Measurements from ENCODE around the gene LRRK2. TPM values are rescaled to one million over a fixed set of nuclear protein-coding genes. Genes with fewer than 3 reads are reported as not detected.

Gene LRRK2
- polyA plus RNA-seq, 4 donors: 0.22 to 1.7 (median 0.99) TPM

DNA sequence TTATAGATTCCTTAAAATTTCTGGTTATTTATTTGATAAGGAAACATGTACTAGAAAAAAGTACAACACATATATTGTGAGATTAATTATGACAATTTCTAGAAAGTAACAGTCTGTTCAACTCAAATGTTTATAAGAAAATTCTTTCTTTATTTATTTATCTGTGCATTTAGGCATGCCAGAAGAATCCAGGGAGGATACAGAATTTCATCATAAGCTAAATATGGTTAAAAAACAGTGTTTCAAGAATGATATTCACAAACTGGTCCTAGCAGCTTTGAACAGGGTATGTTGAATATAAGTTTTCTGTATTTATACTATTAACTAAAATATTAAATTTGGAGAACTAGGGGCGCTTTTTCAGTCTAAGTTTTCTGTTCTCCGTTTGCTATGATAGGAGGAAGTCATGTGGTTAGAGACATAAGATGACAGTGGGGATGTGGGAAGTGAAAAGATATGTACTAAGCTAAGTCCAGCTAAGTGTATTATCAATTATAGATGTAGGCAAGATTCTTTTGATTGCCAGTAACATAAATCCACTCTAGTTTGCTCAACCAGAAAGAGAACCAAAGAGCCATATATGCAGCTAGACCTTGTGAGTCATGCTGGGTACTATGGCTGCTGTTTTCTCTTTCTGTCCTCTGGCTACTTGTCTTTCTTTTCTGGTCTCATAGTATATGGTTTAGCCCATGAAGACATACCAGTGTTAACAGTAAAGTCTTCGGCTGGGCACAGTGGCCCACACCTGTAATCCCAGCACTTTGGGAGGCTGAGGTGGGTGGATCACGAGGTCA, 39.0 kb downstream of the LRRK2 start:
- H3K4me3 ChIP-seq (ENCODE audit: low read depth in 1 of 3, low read length in 3 of 3): no peak overlapping the region
- H3K4me1 ChIP-seq (ENCODE audit: control insufficient read depth in 3 of 3, insufficient read depth in 2 of 3, low read depth in 1 of 3, low read length in 2 of 3): no peaks in the 10 kb centered on the region
- no peak for DNase-seq
- no peaks in the 10 kb centered on the region for H3K9me3 ChIP-seq (ENCODE audit: control insufficient read depth in 2 of 2, insufficient read depth in 1 of 2, low read depth in 1 of 2, low read length in 1 of 2)
- no peak overlapping the region for H3K27ac ChIP-seq (ENCODE audit: low read depth in 1 of 3, low read length in 2 of 3)
- no peaks in the 10 kb centered on the region for H3K27me3 ChIP-seq (ENCODE audit: control insufficient read depth in 3 of 3, insufficient read depth in 3 of 3, low read length in 3 of 3)
- peak; percentile 23 for FAIRE-seq
- WGBS, 3 donors: 59 to 70% (median 59%) methylated on average over 4 of the region's 4 CpGs
- H3K36me3 ChIP-seq (ENCODE audit: control insufficient read depth in 3 of 3, insufficient read depth in 2 of 3, low read depth in 1 of 3, low read length in 3 of 3): no peaks in the 10 kb centered on the region

DNA sequence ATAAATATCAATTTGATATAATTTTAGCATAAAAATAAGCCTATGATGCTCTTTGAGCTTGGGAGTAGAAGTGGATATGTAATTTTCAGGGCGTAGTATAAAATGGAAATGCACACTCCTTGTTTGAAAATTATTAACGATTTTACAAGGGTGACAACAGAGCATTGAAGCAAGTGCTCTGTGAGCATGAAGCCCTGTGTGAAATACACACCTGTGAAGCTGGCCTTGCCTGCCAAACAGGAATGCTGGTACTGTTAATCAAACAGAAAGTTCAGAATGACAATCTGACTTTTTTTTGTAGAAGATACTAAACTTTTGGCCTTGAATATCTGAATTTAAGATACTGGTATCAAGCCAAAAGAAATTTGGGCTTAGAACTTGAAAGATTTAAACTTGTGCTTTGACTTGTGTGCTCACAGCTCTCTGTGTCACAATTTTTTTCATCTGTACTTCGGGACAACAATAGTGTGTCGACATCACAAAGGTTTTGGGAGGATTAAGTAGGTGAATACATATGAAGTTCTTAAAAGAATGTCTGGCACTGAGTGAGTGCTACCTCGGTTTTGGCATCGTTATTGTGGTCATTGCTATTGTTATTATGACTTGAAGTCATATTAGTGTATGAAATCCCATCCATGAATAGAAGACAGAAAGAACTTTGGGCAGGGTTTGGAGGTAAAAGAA, 47.3 kb downstream of the LRRK2 start:
- no peaks in the 10 kb centered on the region for H3K9me3 ChIP-seq (ENCODE audit: control insufficient read depth in 2 of 2, insufficient read depth in 1 of 2, low read depth in 1 of 2, low read length in 1 of 2)
- H3K27ac ChIP-seq (ENCODE audit: low read depth in 1 of 3, low read length in 2 of 3): no peak overlapping the region
- FAIRE-seq (no peak), DNase-seq (no peak)
- H3K4me1 ChIP-seq (ENCODE audit: control insufficient read depth in 3 of 3, insufficient read depth in 2 of 3, low read depth in 1 of 3, low read length in 2 of 3): no peaks in the 10 kb centered on the region
- 61 to 85% (median 72%) methylated on average over 6 of the region's 6 CpGs for WGBS, 3 donors
- no peaks in the 10 kb centered on the region for H3K36me3 ChIP-seq (ENCODE audit: control insufficient read depth in 3 of 3, insufficient read depth in 2 of 3, low read depth in 1 of 3, low read length in 3 of 3)
- no peak overlapping the region for H3K4me3 ChIP-seq (ENCODE audit: low read depth in 1 of 3, low read length in 3 of 3)
- no peaks in the 10 kb centered on the region for H3K27me3 ChIP-seq (ENCODE audit: control insufficient read depth in 3 of 3, insufficient read depth in 3 of 3, low read length in 3 of 3)

DNA sequence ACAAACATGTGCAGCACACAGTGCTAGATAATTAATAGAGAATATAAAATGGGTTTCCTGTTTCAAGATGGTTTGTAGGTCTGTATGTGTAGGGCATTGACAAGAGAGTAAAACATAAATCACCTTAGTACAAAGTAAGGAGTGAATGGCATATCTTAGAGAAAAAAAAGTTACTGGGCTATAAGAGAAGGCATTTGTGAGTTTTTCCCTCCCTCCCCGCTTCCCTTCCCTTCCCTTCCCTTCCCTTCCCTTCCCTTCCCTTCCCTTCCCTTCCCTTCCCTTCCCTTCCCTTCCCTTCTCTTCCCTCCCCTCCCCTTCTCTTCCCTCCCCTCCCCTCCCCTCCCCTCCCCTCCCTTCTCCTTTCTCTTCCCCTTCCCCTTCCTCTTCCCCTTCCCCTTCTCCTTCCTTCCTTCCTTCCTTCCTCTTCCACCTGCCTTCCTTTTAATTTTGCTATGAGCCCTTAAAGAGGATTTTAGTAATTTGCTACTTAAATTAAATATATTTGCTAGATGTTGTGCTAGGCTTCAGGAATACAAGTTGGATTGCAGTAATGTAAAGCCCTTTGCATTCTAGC, 57.1 kb downstream of the LRRK2 start:
- H3K27ac ChIP-seq (ENCODE audit: low read depth in 1 of 3, low read length in 2 of 3): no peak overlapping the region
- H3K36me3 ChIP-seq (ENCODE audit: control insufficient read depth in 3 of 3, insufficient read depth in 2 of 3, low read depth in 1 of 3, low read length in 3 of 3): no peaks in the 10 kb centered on the region
- no peaks in the 10 kb centered on the region for H3K27me3 ChIP-seq (ENCODE audit: control insufficient read depth in 3 of 3, insufficient read depth in 3 of 3, low read length in 3 of 3)
- H3K9me3 ChIP-seq (ENCODE audit: control insufficient read depth in 2 of 2, insufficient read depth in 1 of 2, low read depth in 1 of 2, low read length in 1 of 2): no peaks in the 10 kb centered on the region
- FAIRE-seq (no peak), DNase-seq (no peak)
- no peaks in the 10 kb centered on the region for H3K4me1 ChIP-seq (ENCODE audit: control insufficient read depth in 3 of 3, insufficient read depth in 2 of 3, low read depth in 1 of 3, low read length in 2 of 3)
- 88% methylated on average over 1 of the region's 1 CpG for WGBS, 3 donors
- H3K4me3 ChIP-seq (ENCODE audit: low read depth in 1 of 3, low read length in 3 of 3): no peak overlapping the region

DNA sequence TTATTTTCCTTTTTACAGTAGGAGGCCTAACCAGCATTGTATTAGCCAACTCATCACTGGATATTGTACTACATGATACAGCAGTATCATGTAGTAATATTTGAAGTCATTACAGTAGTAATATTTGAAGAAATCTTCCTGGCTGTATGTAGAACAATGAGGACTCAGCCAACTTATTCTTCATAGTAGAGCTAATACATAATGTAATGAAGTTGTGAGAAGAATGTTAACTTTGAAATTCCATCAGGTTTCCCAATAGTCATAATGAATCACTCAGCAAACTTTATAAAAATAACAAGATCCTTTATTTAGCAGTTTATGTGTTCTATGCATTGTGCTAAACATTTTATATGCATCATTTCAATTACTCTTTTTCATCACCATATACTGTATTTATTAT, 61.8 kb downstream of the LRRK2 start:
- Histone ChIP-seq H3K4me3 (ENCODE audit: low read depth in 1 of 3, low read length in 3 of 3) (no peak overlapping the region), H3K27me3 (ENCODE audit: control insufficient read depth in 3 of 3, insufficient read depth in 3 of 3, low read length in 3 of 3) (no peaks in the 10 kb centered on the region), H3K9me3 (ENCODE audit: control insufficient read depth in 2 of 2, insufficient read depth in 1 of 2, low read depth in 1 of 2, low read length in 1 of 2) (no peaks in the 10 kb centered on the region), H3K36me3 (ENCODE audit: control insufficient read depth in 3 of 3, insufficient read depth in 2 of 3, low read depth in 1 of 3, low read length in 3 of 3) (peaks cover 0 to 3% (median 0%) of the 10 kb centered on the region in 3 donors), H3K4me1 (ENCODE audit: control insufficient read depth in 3 of 3, insufficient read depth in 2 of 3, low read depth in 1 of 3, low read length in 2 of 3) (no peaks in the 10 kb centered on the region), H3K27ac (ENCODE audit: low read depth in 1 of 3, low read length in 2 of 3) (no peak overlapping the region)
- FAIRE-seq (no peak), DNase-seq (no peak)

DNA sequence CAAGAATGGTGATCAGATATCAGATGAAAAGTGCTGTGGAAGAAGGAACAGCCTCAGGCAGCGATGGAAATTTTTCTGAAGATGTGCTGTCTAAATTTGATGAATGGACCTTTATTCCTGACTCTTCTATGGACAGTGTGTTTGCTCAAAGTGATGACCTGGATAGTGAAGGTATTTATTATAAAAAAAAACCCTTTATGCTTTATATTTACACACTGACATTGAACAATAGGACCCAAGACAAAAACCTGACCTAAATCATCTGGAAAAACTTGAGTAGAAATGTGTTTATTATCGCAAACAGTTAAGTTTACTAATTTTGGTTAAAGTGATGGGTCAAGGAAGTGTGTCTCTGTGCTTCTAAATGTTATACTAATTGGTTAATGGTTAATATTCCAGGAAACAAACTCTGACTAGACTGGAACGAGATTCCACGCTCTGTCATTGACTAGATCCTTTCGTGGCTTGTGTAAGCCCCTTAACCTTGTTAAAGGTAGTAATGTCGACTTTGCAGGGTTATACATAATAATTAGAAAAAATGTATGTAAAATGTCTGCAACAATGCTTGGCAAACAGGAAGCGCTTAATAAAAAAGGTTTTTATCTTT, 62.7 kb downstream of the LRRK2 start:
- Histone ChIP-seq H3K9me3 (ENCODE audit: control insufficient read depth in 2 of 2, insufficient read depth in 1 of 2, low read depth in 1 of 2, low read length in 1 of 2) (no peaks in the 10 kb centered on the region), H3K4me1 (ENCODE audit: control insufficient read depth in 3 of 3, insufficient read depth in 2 of 3, low read depth in 1 of 3, low read length in 2 of 3) (no peaks in the 10 kb centered on the region), H3K27ac (ENCODE audit: low read depth in 1 of 3, low read length in 2 of 3) (no peak overlapping the region), H3K4me3 (ENCODE audit: low read depth in 1 of 3, low read length in 3 of 3) (no peak overlapping the region), H3K36me3 (ENCODE audit: control insufficient read depth in 3 of 3, insufficient read depth in 2 of 3, low read depth in 1 of 3, low read length in 3 of 3) (peaks cover 0 to 3% (median 0%) of the 10 kb centered on the region in 3 donors), H3K27me3 (ENCODE audit: control insufficient read depth in 3 of 3, insufficient read depth in 3 of 3, low read length in 3 of 3) (no peaks in the 10 kb centered on the region)
- 65 to 78% (median 76%) methylated on average over 7 of the region's 7 CpGs for WGBS, 3 donors
- no peak for DNase-seq
- no peak for FAIRE-seq

DNA sequence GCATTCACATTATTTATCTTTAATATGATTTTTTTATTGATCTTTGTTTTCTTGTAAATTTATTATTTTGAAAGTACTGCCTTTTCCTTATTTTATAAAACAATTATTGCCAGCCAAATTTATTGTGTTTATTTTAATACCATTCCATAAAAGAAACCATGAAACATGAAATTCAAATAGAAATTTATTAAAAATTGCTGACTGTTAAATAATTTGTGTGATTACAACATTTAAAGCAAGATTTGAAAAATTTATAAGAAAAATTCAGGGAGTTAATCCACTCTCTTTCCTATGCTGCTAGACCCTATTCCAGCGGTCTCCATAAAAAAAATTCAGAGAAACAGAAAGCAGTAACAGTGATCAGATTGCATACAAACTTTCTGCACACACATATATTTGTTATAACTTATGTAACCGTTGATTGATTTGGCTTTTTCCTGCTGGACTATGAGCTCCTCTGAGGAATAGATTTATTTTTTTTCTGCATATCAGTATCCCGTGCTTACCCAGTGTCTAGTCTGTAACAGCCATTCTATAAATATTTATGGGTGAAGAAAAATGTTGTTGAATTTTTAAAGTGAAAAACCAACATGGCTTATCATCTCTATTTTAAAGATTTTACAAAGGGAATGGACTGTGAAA, 68.1 kb downstream of the LRRK2 start:
- Histone ChIP-seq H3K9me3 (ENCODE audit: control insufficient read depth in 2 of 2, insufficient read depth in 1 of 2, low read depth in 1 of 2, low read length in 1 of 2) (no peaks in the 10 kb centered on the region), H3K27ac (ENCODE audit: low read depth in 1 of 3, low read length in 2 of 3) (no peak overlapping the region), H3K36me3 (ENCODE audit: control insufficient read depth in 3 of 3, insufficient read depth in 2 of 3, low read depth in 1 of 3, low read length in 3 of 3) (peaks cover 0 to 2% (median 0%) of the 10 kb centered on the region in 3 donors), H3K4me1 (ENCODE audit: control insufficient read depth in 3 of 3, insufficient read depth in 2 of 3, low read depth in 1 of 3, low read length in 2 of 3) (no peaks in the 10 kb centered on the region), H3K4me3 (ENCODE audit: low read depth in 1 of 3, low read length in 3 of 3) (no peak overlapping the region), H3K27me3 (ENCODE audit: control insufficient read depth in 3 of 3, insufficient read depth in 3 of 3, low read length in 3 of 3) (no peaks in the 10 kb centered on the region)
- DNase-seq (no peak), FAIRE-seq (no peak)
- WGBS, 3 donors: 59 to 63% (median 63%) methylated on average over 3 of the region's 3 CpGs

DNA sequence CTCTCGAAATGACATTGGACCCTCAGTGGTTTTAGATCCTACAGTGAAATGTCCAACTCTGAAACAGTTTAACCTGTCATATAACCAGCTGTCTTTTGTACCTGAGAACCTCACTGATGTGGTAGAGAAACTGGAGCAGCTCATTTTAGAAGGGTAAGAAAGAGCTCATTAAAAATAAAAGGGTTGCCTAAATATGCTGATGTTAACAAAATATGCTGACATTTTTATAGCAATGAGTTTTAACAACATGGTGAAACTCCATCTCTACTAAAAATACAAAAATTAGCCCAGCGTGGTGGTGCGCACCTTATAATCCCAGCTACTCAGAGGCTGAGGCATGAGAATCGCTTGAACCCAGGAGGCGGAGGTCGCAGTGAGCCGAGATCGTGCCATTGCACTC, 73.5 kb downstream of the LRRK2 start:
- H3K27ac ChIP-seq (ENCODE audit: low read depth in 1 of 3, low read length in 2 of 3): no peak overlapping the region
- H3K4me1 ChIP-seq (ENCODE audit: control insufficient read depth in 3 of 3, insufficient read depth in 2 of 3, low read depth in 1 of 3, low read length in 2 of 3): no peaks in the 10 kb centered on the region
- H3K4me3 ChIP-seq (ENCODE audit: low read depth in 1 of 3, low read length in 3 of 3): no peak overlapping the region
- DNase-seq (no peak), FAIRE-seq (no peak)
- no peaks in the 10 kb centered on the region for H3K9me3 ChIP-seq (ENCODE audit: control insufficient read depth in 2 of 2, insufficient read depth in 1 of 2, low read depth in 1 of 2, low read length in 1 of 2)
- WGBS, 3 donors: 97 to 98% (median 97%) methylated on average over 8 of the region's 8 CpGs
- H3K36me3 ChIP-seq (ENCODE audit: control insufficient read depth in 3 of 3, insufficient read depth in 2 of 3, low read depth in 1 of 3, low read length in 3 of 3): peaks cover 0 to 2% (median 0%) of the 10 kb centered on the region in 3 donors
- H3K27me3 ChIP-seq (ENCODE audit: control insufficient read depth in 3 of 3, insufficient read depth in 3 of 3, low read length in 3 of 3): no peaks in the 10 kb centered on the region

DNA sequence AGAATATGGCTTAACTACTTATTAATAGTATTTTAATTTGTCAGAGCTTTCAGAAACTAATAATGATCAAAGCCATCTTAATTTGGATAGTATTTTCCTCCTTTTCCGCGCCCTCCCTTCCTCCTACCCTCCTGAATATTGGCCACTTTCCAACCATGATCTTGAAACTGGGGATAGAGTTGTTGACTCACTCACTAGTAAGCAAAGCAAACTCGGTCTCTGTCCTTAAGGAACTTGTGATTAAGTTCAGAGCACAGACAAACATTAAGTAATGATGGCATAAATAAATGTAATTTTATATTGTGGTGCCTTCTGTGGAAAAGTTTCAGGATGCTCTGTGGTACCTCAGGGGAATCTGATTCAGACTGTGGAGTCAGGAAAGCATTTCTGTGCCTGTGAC, 75.7 kb downstream of the LRRK2 start:
- H3K36me3 ChIP-seq (ENCODE audit: control insufficient read depth in 3 of 3, insufficient read depth in 2 of 3, low read depth in 1 of 3, low read length in 3 of 3): no peaks in the 10 kb centered on the region
- H3K27ac ChIP-seq (ENCODE audit: low read depth in 1 of 3, low read length in 2 of 3): no peak overlapping the region
- WGBS, 3 donors: 70 to 74% (median 72%) methylated on average over 3 of the region's 3 CpGs
- H3K27me3 ChIP-seq (ENCODE audit: control insufficient read depth in 3 of 3, insufficient read depth in 3 of 3, low read length in 3 of 3): no peaks in the 10 kb centered on the region
- H3K4me3 ChIP-seq (ENCODE audit: low read depth in 1 of 3, low read length in 3 of 3): no peak overlapping the region
- DNase-seq (no peak), FAIRE-seq (no peak)
- H3K9me3 ChIP-seq (ENCODE audit: control insufficient read depth in 2 of 2, insufficient read depth in 1 of 2, low read depth in 1 of 2, low read length in 1 of 2): no peaks in the 10 kb centered on the region
- H3K4me1 ChIP-seq (ENCODE audit: control insufficient read depth in 3 of 3, insufficient read depth in 2 of 3, low read depth in 1 of 3, low read length in 2 of 3): no peaks in the 10 kb centered on the region
